Osteocyte (in vitro differentiated cells): ENCODE data around the gene PRRC2B. TPM values are rescaled to one million over a fixed set of nuclear protein-coding genes. Genes with fewer than 3 reads are reported as not detected.
"Not testable (repeated sequence)": the region's sequence is repeated elsewhere in the genome, so short reads cannot be mapped to it uniquely, and the experiment has no call there.

Experiments
- DNase-seq: peaks from one replicate; pipeline ENCODE4 v3.0.0; 2021; ENCODE audit warnings: mixed read lengths; ENCODE audit not compliant: unreplicated experiment; ENCODE audit errors: extremely low spot score
- H3K27ac Mint-ChIP-seq: one replicate; pipeline ENCODE4 v1.8.0; 2021; ENCODE audit warnings: mild to moderate bottlenecking, mixed read lengths; ENCODE audit not compliant: unreplicated experiment
- H3K27me3 Mint-ChIP-seq: one replicate; pipeline ENCODE4 v1.8.0; 2021; ENCODE audit warnings: mixed read lengths; ENCODE audit not compliant: unreplicated experiment
- H3K36me3 Mint-ChIP-seq: one replicate; pipeline ENCODE4 v1.8.0; 2021; ENCODE audit warnings: mixed read lengths; ENCODE audit not compliant: unreplicated experiment
- H3K4me1 Mint-ChIP-seq: one replicate; pipeline ENCODE4 v1.8.0; 2021; ENCODE audit warnings: mixed read lengths; ENCODE audit not compliant: unreplicated experiment
- H3K4me3 Mint-ChIP-seq: one replicate; pipeline ENCODE4 v1.8.0; 2021; ENCODE audit warnings: mild to moderate bottlenecking, moderate library complexity, mixed read lengths; ENCODE audit not compliant: unreplicated experiment
- H3K9me3 Mint-ChIP-seq: one replicate; pipeline ENCODE4 v1.8.0; 2021; ENCODE audit warnings: mixed read lengths; ENCODE audit not compliant: unreplicated experiment
- total RNA-seq: library from RNA; stranded (reverse); gene quantifications from 2 replicates; pipeline ENCODE4 v1.2.1, GENCODE V29; 2021
- TF ChIP-seq, protein P1 (sequence below): fragments of 200-600 bp; sonication (generic); IDR thresholded peaks from 2 replicates; pipeline ENCODE4 v1.5.0; 2021; ENCODE audit warnings: antibody characterized with exemption, mild to moderate bottlenecking, moderate library complexity

The PRRC2B gene
- total RNA-seq, 1 donor from 2014 or later, result 290 TPM

DNA sequence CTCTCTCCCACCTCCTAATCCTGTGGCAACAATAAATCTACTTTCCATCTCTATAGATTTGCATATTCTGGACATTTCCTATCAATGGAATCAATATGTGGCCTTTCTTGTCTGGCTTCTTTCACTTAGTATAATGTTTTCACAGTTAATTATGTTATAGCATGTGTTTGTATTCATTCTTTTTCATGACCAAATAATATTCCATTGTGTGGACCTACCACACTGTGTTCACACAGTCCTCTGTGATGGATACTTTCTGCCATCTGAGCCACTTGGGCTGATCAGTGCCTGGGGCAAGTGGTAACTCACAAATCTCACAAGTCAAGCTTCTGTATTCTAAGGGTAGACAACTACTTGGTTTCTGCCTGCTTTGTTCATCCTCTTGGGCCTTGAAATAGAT is 60.1 kb downstream of the PRRC2B start:
- TF ChIP-seq, protein P1, sequence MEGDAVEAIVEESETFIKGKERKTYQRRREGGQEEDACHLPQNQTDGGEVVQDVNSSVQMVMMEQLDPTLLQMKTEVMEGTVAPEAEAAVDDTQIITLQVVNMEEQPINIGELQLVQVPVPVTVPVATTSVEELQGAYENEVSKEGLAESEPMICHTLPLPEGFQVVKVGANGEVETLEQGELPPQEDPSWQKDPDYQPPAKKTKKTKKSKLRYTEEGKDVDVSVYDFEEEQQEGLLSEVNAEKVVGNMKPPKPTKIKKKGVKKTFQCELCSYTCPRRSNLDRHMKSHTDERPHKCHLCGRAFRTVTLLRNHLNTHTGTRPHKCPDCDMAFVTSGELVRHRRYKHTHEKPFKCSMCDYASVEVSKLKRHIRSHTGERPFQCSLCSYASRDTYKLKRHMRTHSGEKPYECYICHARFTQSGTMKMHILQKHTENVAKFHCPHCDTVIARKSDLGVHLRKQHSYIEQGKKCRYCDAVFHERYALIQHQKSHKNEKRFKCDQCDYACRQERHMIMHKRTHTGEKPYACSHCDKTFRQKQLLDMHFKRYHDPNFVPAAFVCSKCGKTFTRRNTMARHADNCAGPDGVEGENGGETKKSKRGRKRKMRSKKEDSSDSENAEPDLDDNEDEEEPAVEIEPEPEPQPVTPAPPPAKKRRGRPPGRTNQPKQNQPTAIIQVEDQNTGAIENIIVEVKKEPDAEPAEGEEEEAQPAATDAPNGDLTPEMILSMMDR, result no peak
- Mint-ChIP-seq H3K9me3 (no peaks in the 10 kb centered on the region), H3K27ac (no peak overlapping the region), H3K36me3 (peaks cover 63% of the 10 kb centered on the region), H3K4me1 (no peaks in the 10 kb centered on the region), H3K27me3 (no peaks in the 10 kb centered on the region), H3K4me3 (no peak overlapping the region)
- no peak for DNase-seq

DNA sequence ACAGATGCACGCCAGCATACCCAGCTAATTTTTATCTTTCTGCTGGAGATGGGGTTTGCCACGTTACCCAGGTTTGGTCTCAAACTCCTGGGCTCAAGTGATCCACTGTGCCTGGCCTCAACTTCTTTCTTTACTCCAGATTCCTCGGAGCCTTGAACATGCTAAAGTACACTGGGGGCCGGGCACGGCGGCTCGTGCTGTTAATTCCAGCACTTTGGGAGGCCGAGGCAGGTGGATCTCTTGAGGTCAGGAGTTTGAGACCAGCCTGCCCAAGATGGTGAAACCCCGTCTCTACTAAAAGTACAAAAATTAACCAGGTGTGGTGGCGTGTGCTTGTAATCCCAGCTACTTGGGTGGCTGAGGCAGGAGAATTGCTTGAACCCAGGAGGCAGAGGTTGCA is 61.8 kb downstream of the PRRC2B start:
- not testable (repeated sequence) for H3K27ac Mint-ChIP-seq, H3K27me3 Mint-ChIP-seq
- peaks cover 59% of the 10 kb centered on the region for H3K36me3 Mint-ChIP-seq

DNA sequence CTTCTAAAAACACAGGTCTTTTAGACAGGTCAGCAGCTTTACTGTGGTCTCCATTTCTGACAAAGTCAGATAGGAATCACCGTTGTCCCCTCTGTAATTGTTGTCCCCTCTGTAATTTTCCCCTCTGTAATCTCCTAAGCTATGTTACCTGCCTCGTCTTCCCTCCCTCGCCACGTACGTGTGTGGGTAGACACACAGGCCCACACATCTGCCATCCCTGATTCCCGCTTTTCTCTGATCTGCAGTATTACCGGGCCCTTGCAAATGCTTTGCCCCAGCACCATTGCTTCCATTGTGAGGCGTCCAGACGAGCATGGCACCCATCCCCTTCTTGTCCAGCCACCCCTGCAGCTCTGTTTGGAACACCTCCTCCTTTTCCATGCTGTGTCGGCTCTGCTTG is 63.9 kb downstream of the PRRC2B start:
- DNase-seq, result no peak
- Mint-ChIP-seq H3K9me3 (no peaks in the 10 kb centered on the region), H3K4me1 (no peaks in the 10 kb centered on the region), H3K36me3 (peaks cover 49% of the 10 kb centered on the region), H3K27me3 (no peaks in the 10 kb centered on the region), H3K4me3 (no peak overlapping the region), H3K27ac (no peak overlapping the region)
- TF ChIP-seq, protein P1, result no peak

More for the DNA sequence above, 61.8 kb downstream of the PRRC2B start:
- not testable (repeated sequence) for H3K4me1 Mint-ChIP-seq, H3K4me3 Mint-ChIP-seq, H3K9me3 Mint-ChIP-seq, DNase-seq

DNA sequence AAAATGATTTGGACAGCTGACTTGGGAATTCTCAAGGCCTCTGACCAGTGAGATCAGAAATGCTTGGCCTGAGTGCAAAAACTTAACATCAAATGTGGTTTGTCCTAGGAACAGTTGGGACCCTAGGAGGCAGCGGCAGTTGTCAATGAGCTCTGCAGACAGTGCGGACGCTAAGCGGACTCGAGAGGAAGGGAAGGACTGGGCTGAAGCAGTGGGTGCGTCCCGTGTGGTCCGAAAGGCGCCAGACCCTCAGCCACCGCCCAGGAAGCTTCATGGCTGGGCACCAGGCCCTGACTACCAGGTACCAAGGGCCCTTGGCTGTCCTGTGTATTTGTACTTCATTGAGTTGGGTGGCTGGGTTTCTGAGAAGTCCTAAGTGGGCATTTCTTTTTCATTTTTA is 65.2 kb downstream of the PRRC2B start:
- no peak for DNase-seq
- Mint-ChIP-seq H3K4me1 (no peaks in the 10 kb centered on the region), H3K27me3 (no peaks in the 10 kb centered on the region), H3K4me3 (no peak overlapping the region), H3K9me3 (no peaks in the 10 kb centered on the region), H3K36me3 (peaks cover 47% of the 10 kb centered on the region), H3K27ac (no peak overlapping the region)
- TF ChIP-seq, protein P1, result no peak

DNA sequence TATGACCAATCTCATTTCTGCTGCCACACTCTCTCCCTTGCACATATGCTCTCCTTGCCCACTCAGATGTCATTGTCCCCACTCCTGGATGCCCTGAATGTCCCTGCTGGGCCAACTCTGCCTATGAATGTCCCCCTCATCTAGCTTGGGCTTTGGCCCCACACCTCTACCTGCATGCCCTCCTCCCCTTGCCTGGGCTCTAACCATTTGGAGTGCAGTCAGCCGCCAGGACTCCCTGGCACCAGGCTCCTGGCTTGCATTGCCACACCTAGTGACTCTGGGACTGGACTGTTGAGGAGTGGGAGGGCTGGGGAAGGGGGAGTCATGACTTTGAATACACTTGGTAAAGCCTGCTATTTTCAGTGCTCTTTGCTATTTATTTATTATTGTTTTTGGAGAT is 67.3 kb downstream of the PRRC2B start:
- Mint-ChIP-seq H3K36me3 (peaks cover 60% of the 10 kb centered on the region), H3K9me3 (no peaks in the 10 kb centered on the region), H3K4me3 (no peak overlapping the region), H3K27ac (no peak overlapping the region), H3K4me1 (no peaks in the 10 kb centered on the region), H3K27me3 (no peaks in the 10 kb centered on the region)
- TF ChIP-seq, protein P1, result no peak
- DNase-seq, result no peak
